HG03432 (cell line): Measurements from ENCODE around the gene TTK.

Experiments used
- ATAC-seq: cut with Tn5 transposase; IDR thresholded peaks from one replicate; pipeline ENCODE4 v1.9.1; 2021; ENCODE audit warnings: mild to moderate bottlenecking, moderate library complexity; ENCODE audit not compliant: unreplicated experiment

Gene TTK

GRCh38 chr6:80004173-80005072 lies at the start of gene TTK:
TSS of gene TTK (plus strand) at chr6:80004649. CDS start at chr6:80005844, 1,195 bp downstream.
- peak; percentile 100 for ATAC-seq

GRCh38 chr6:79954849-79955248 lies 49.6 kb upstream of the TTK start:
- no peak for ATAC-seq

- no peak for ATAC-seq
Measured at GRCh38 chr6:79964607-79965081, 39.8 kb upstream of the TTK start.

GRCh38 chr6:79967178-79967577 lies 37.3 kb upstream of the TTK start:
- ATAC-seq = no peak

- no peak for ATAC-seq
Measured at GRCh38 chr6:79969784-79970183, 34.7 kb upstream of the TTK start.

- no peak for ATAC-seq
Measured at GRCh38 chr6:79971193-79971592, 33.3 kb upstream of the TTK start.

GRCh38 chr6:79981652-79982051 lies 22.8 kb upstream of the TTK start:
- no peak for ATAC-seq

- peak; percentile 83 for ATAC-seq
Measured at GRCh38 chr6:79984261-79984660, 20.2 kb upstream of the TTK start.

- peak; percentile 54 for ATAC-seq
Measured at GRCh38 chr6:79985128-79985527, 19.3 kb upstream of the TTK start.

- no peak for ATAC-seq
Measured at GRCh38 chr6:79989641-79990040, 14.8 kb upstream of the TTK start.

GRCh38 chr6:79993012-79993910 lies 11.2 kb upstream of the TTK start:
- ATAC-seq = no peak

- ATAC-seq = no peak
Measured at GRCh38 chr6:79993911-79994309, 10.5 kb upstream of the TTK start.

- no peak for ATAC-seq
Measured at GRCh38 chr6:79997728-79998127, 6.7 kb upstream of the TTK start.

- no peak for ATAC-seq
Measured at GRCh38 chr6:80001337-80001736, 3.1 kb upstream of the TTK start.

- ATAC-seq = no peak
Measured at GRCh38 chr6:80003826-80004172, 650 bp upstream of the TTK start.

- no peak for ATAC-seq
Measured at GRCh38 chr6:80005406-80005805, 957 bp downstream of the TTK start.

GRCh38 chr6:80006541-80006940 lies 2.1 kb downstream of the TTK start:
- no peak for ATAC-seq

- no peak for ATAC-seq
Measured at GRCh38 chr6:80009531-80009930, 5.1 kb downstream of the TTK start.

GRCh38 chr6:80010288-80010687 lies 5.8 kb downstream of the TTK start:
- no peak for ATAC-seq

GRCh38 chr6:80015839-80016435 lies 11.5 kb downstream of the TTK start:
- ATAC-seq = no peak

- no peak for ATAC-seq
Measured at GRCh38 chr6:80020381-80021120, 16.1 kb downstream of the TTK start.
